ENCODE data around the gene BCS1L. TPM values are rescaled to one million over a fixed set of nuclear protein-coding genes. Genes with fewer than 3 reads are reported as not detected.

Gene BCS1L
- total RNA-seq, 1 experiment from 2014 or later, result 57.9 TPM

GRCh38 chr2:218631837-218632236 is 27.6 kb upstream of the BCS1L start:
- no peak for TF ChIP-seq CTCF (IDR thresholded peaks at IDR 0.05; ENCODE audit: unreplicated experiment)
- Mint-ChIP-seq H3K36me3 (ENCODE audit: insufficient read depth, unreplicated experiment) (peaks cover 10% of the 10 kb centered on the region), H3K4me3 (ENCODE audit: low read depth, unreplicated experiment) (no peak overlapping the region), H3K27me3 (ENCODE audit: unreplicated experiment) (no peaks in the 10 kb centered on the region), H3K27ac (ENCODE audit: unreplicated experiment) (no peak overlapping the region), H3K9me3 (ENCODE audit: low read depth, unreplicated experiment) (no peaks in the 10 kb centered on the region), H3K4me1 (ENCODE audit: low read depth, unreplicated experiment) (no peaks in the 10 kb centered on the region)
- intact Hi-C loops (cut with micrococcal nuclease; ENCODE audit: unreplicated experiment), result no loop called here
- DNase-seq, result no peak
- no TSS peak for BruUV-seq (replicated peaks)
- CTCF ChIA-PET, result no interaction called here

- no peaks in the 10 kb centered on the region for H3K27me3 Mint-ChIP-seq (ENCODE audit: unreplicated experiment)
- CTCF ChIA-PET, result no interaction called here
- intact Hi-C loops (cut with micrococcal nuclease; ENCODE audit: unreplicated experiment), result no loop called here
- no peak for DNase-seq
- peaks cover 31% of the 10 kb centered on the region for H3K36me3 Mint-ChIP-seq (ENCODE audit: insufficient read depth, unreplicated experiment)
- no peak for TF ChIP-seq CTCF (IDR thresholded peaks at IDR 0.05; ENCODE audit: unreplicated experiment)
- no peak overlapping the region for H3K4me3 Mint-ChIP-seq (ENCODE audit: low read depth, unreplicated experiment)
- no peak overlapping the region for H3K27ac Mint-ChIP-seq (ENCODE audit: unreplicated experiment)
- BruUV-seq (replicated peaks), result no TSS peak
- H3K4me1 Mint-ChIP-seq (ENCODE audit: low read depth, unreplicated experiment), result no peaks in the 10 kb centered on the region
- no peaks in the 10 kb centered on the region for H3K9me3 Mint-ChIP-seq (ENCODE audit: low read depth, unreplicated experiment)
Observed at GRCh38 chr2:218635719-218636118, 23.8 kb upstream of the BCS1L start.

- no peak for TF ChIP-seq CTCF (IDR thresholded peaks at IDR 0.05; ENCODE audit: unreplicated experiment)
- Mint-ChIP-seq H3K4me3 (ENCODE audit: low read depth, unreplicated experiment) (no peak overlapping the region), H3K27ac (ENCODE audit: unreplicated experiment) (no peak overlapping the region), H3K9me3 (ENCODE audit: low read depth, unreplicated experiment) (no peaks in the 10 kb centered on the region), H3K4me1 (ENCODE audit: low read depth, unreplicated experiment) (no peaks in the 10 kb centered on the region), H3K36me3 (ENCODE audit: insufficient read depth, unreplicated experiment) (peaks cover 50% of the 10 kb centered on the region), H3K27me3 (ENCODE audit: unreplicated experiment) (no peaks in the 10 kb centered on the region)
- DNase-seq, result no peak
- BruUV-seq (replicated peaks), result no TSS peak
- CTCF ChIA-PET, result no interaction called here
- intact Hi-C loops (cut with micrococcal nuclease; ENCODE audit: unreplicated experiment), result no loop called here
Observed at GRCh38 chr2:218638372-218638771, 21.1 kb upstream of the BCS1L start.

- Mint-ChIP-seq H3K4me1 (ENCODE audit: low read depth, unreplicated experiment) (no peaks in the 10 kb centered on the region), H3K36me3 (ENCODE audit: insufficient read depth, unreplicated experiment) (peaks cover 54% of the 10 kb centered on the region), H3K27ac (ENCODE audit: unreplicated experiment) (no peak overlapping the region), H3K27me3 (ENCODE audit: unreplicated experiment) (no peaks in the 10 kb centered on the region), H3K9me3 (ENCODE audit: low read depth, unreplicated experiment) (no peaks in the 10 kb centered on the region), H3K4me3 (ENCODE audit: low read depth, unreplicated experiment) (no peak overlapping the region)
- CTCF ChIA-PET, result no interaction called here
- BruUV-seq (replicated peaks), result no TSS peak
- intact Hi-C loops (cut with micrococcal nuclease; ENCODE audit: unreplicated experiment), result loop anchor here (10.0 kb wide), 1 partner anchor 57 kb away; no protein-coding TSS in a partner anchor
- no peak for TF ChIP-seq CTCF (IDR thresholded peaks at IDR 0.05; ENCODE audit: unreplicated experiment)
- DNase-seq, result no peak
Observed at GRCh38 chr2:218642121-218642656, 17.3 kb upstream of the BCS1L start.

All from Calu3 (cell line).